OCI-LY7 (cell line): ENCODE measurements around the gene MED1. TPM values are rescaled to one million over a fixed set of nuclear protein-coding genes. Genes with fewer than 3 reads are reported as not detected.

Source experiments
- BruUV-seq: library from RNA; stranded (reverse); fragments of 400-500 nt; replicated peaks from 2 replicates; lab custom pipeline; 2021; lab: Mats Ljungman, UMichigan
- CTCF ChIA-PET: fragments of 300-600 bp; sonication (Branson Sonifier 250); formaldehyde crosslinking; loops from one replicate; lab custom pipeline; 2022; ENCODE audit warnings: antibody characterized with exemption; ENCODE audit not compliant: unreplicated experiment; lab: Charles Lee
- POLR2A ChIA-PET: fragments of 300-600 bp; sonication (Branson Sonifier 250); formaldehyde crosslinking; loops from one replicate; lab custom pipeline; 2022; ENCODE audit warnings: antibody characterized with exemption; lab: Charles Lee
- DNase-seq: peaks from one replicate; pipeline ENCODE4 v3.0.0-alpha.2; 2015; ENCODE audit warnings: low spot score
- H2AFZ ChIP-seq: fragments of 200-600 bp; sonication (generic), shearing (Covaris generic); 2 replicates; pipeline ENCODE4 v1.6.1; 2014; ENCODE audit warnings: mild to moderate bottlenecking, antibody characterized with exemption, low read length, moderate library complexity
- H3K27ac ChIP-seq: fragments of 200-600 bp; sonication (generic); 2 replicates; pipeline ENCODE4 v1.5.1; 2014; ENCODE audit warnings: mixed run types, low read depth, mild to moderate bottlenecking, moderate library complexity, low read length, inconsistent platforms; ENCODE audit not compliant: poor library complexity, severe bottlenecking
- H3K36me3 ChIP-seq: fragments of 200-600 bp; sonication (generic); 2 replicates; pipeline ENCODE4 v1.6.1; 2014; ENCODE audit warnings: mild to moderate bottlenecking, antibody characterized with exemption, low read length, moderate library complexity, mixed read lengths; ENCODE audit not compliant: insufficient read depth
- H3K4me1 ChIP-seq: fragments of 200-600 bp; sonication (generic); 2 replicates; pipeline ENCODE4 v1.5.1; 2014; ENCODE audit warnings: mild to moderate bottlenecking, low read length; ENCODE audit not compliant: insufficient read depth, poor library complexity, severe bottlenecking
- H3K4me2 ChIP-seq: fragments of 200-600 bp; sonication (generic); 2 replicates; pipeline ENCODE4 v1.6.1; 2014; ENCODE audit warnings: mild to moderate bottlenecking, low read length
- H3K4me3 ChIP-seq: fragments of 200-600 bp; sonication (generic); 2 replicates; pipeline ENCODE4 v1.5.1; 2014; ENCODE audit warnings: mild to moderate bottlenecking, low read depth, low read length; ENCODE audit not compliant: poor library complexity, severe bottlenecking
- H3K79me2 ChIP-seq: fragments of 200-600 bp; sonication (generic); 2 replicates; pipeline ENCODE4 v1.6.1; 2016; ENCODE audit warnings: low read depth, mild to moderate bottlenecking, low read length, moderate library complexity, mixed read lengths; ENCODE audit not compliant: insufficient read depth
- H3K9me2 ChIP-seq: fragments of 200-600 bp; sonication (generic); 2 replicates; pipeline ENCODE4 v1.6.1; 2016; ENCODE audit warnings: mild to moderate bottlenecking, low read length, mixed read lengths; ENCODE audit not compliant: insufficient read depth
- H3K9me3 ChIP-seq: fragments of 200-600 bp; sonication (generic); 2 replicates; pipeline ENCODE4 v1.6.1; 2014; ENCODE audit warnings: mild to moderate bottlenecking, mixed run types, low read length, mixed read lengths
- H4K20me1 ChIP-seq: fragments of 200-600 bp; sonication (generic); 2 replicates; pipeline ENCODE4 v1.6.1; 2014; ENCODE audit warnings: mild to moderate bottlenecking, antibody characterized with exemption, low read length, moderate library complexity, mixed read lengths; ENCODE audit not compliant: insufficient read depth
- CTCF ChIP-seq: fragments of 200-600 bp; sonication (generic); conservative IDR thresholded peaks from 2 replicates; pipeline ENCODE4 v1.5.1; 2014; ENCODE audit warnings: mild to moderate bottlenecking, antibody characterized with exemption, low read length, moderate library complexity, mixed read lengths
- EZH2phosphoT487 ChIP-seq: fragments of 200-600 bp; sonication (generic); IDR thresholded peaks from 2 replicates; pipeline ENCODE4 v1.6.1; 2018; ENCODE audit warnings: low read depth, borderline replicate concordance, mild to moderate bottlenecking, mixed run types, antibody characterized with exemption, low read length, moderate library complexity, mixed read lengths
- intact Hi-C: fragments of 100-400 bp; cut with micrococcal nuclease; formaldehyde crosslinking; loops from one replicate; pipeline ENCODE4 v1.10.0; 2022; ENCODE audit not compliant: unreplicated experiment
- total RNA-seq, 2 experiments: library from RNA; depleted of rRNA in 1 of 2; stranded (reverse); fragments of >200 nt in 1 of 2; shearing (Covaris generic) in 1 of 2; gene quantifications; 2 replicates each; pipeline ENCODE4 v1.2.3, GENCODE V29; 2014 to 2022

MED1 gene
- total RNA-seq, 2 experiments from 2014 or later: 32.2 to 73.4 TPM

DNA sequence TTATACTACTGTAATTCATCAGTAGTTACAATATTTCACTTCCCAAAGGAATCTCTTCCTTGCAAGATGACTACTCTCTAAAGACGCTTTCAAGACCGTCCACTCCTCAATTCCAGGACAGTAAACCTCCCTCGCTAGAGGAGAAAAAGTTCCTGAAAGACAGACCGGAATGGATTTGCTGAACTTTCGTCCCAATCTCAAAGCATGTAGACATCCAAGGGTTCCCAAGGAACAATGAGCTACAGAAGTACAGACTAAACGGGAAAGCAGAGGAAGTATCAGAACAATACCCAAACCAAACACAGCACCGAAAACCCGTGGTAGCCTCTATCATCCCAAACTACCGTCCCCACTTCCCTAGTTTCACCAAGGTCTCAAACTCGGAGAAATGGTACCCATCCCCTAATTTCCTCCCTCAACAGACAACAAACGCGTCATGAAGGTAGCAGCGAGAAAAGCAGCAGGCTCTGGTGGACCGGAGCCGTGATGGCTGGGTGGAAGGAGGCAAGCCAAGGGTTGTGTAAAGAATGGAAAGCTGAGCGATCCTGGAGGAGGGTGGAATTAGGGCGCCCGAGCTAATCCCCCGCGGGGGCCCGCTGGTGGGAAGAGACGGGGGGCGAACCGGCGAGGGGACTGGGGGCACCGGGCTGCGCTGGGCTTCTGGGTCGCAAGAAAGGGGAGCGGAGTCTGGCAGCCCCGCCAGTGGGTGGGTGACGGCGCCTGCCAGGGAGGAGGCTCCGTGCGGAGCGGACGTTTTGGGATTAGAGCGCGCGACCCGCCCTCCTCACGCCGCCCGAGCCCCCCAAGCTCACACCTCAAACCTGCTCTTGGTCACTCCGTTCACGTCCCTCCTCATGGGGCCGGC lies 50.3 kb downstream of the MED1 start:
- no peaks in the 10 kb centered on the region for H3K9me2 ChIP-seq
- CTCF ChIA-PET: no interaction called here
- H3K36me3 ChIP-seq: peaks cover 8% of the 10 kb centered on the region; the same call in 1 of the 2 replicates
- H3K79me2 ChIP-seq: no peaks in the 10 kb centered on the region
- no peaks in the 10 kb centered on the region; the same call in 1 of the 2 replicates for H4K20me1 ChIP-seq
- TF ChIP-seq CTCF (no peak), EZH2phosphoT487 (no peak)
- intact Hi-C loops: loop anchor here (10.0 kb wide), 1 partner anchor 124 kb away; no protein-coding TSS in a partner anchor
- POLR2A ChIA-PET: interaction anchor here (0.6 to 0.7 kb wide), 2 partner anchors 48 to 546 kb away, joined by 4 read pairs; no protein-coding TSS in a partner anchor
- H3K4me3 ChIP-seq: peak overlapping the region; percentile 84
- H2AFZ ChIP-seq: peak overlapping the region; percentile 69
- H3K27ac ChIP-seq: no peak overlapping the region
- BruUV-seq: no TSS peak
- H3K4me1 ChIP-seq: peaks cover 10% of the 10 kb centered on the region
- no peaks in the 10 kb centered on the region for H3K9me3 ChIP-seq
- H3K4me2 ChIP-seq: peak overlapping the region; percentile 71
- DNase-seq: no peak

GRCh38 chr17:39399791-39400190 lies 51.3 kb downstream of the MED1 start:
- Histone ChIP-seq H3K4me1 (peaks cover 10% of the 10 kb centered on the region), H2AFZ (no peak overlapping the region), H3K27ac (no peak overlapping the region), H4K20me1 (no peaks in the 10 kb centered on the region; the same call in 1 of the 2 replicates), H3K79me2 (no peaks in the 10 kb centered on the region), H3K9me3 (no peaks in the 10 kb centered on the region), H3K4me3 (no peak overlapping the region), H3K9me2 (no peaks in the 10 kb centered on the region), H3K36me3 (peaks cover 4% of the 10 kb centered on the region; the same call in 1 of the 2 replicates), H3K4me2 (peak overlapping the region; percentile 71; the same call in 1 of the 2 replicates)
- BruUV-seq: TSS peak; percentile 33
- TF ChIP-seq EZH2phosphoT487 (no peak), CTCF (no peak)
- DNase-seq: no peak
- intact Hi-C loops: loop anchor here (10.0 kb wide), 1 partner anchor 125 kb away; no protein-coding TSS in a partner anchor
- POLR2A ChIA-PET: interaction anchor here (0.6 to 0.7 kb wide), 2 partner anchors 20 to 47 kb away, joined by 3 to 4 read pairs; no protein-coding TSS in a partner anchor
- CTCF ChIA-PET: interaction anchor here (0.5 kb wide), 1 partner anchor 228 kb away, joined by 6 read pairs; no protein-coding TSS in a partner anchor
